Measurements from ENCODE around the gene RPP21.

Gene RPP21

GRCh38 chr6:30380464-30380863 lies 35.5 kb downstream of the RPP21 start:
- no peak for DNase-seq (ENCODE audit: low read depth)

- DNase-seq (ENCODE audit: low read depth): no peak
These were observed 41.2 kb downstream of the RPP21 start for GRCh38 chr6:30386166-30386565.

GRCh38 chr6:30391240-30391639 lies 46.3 kb downstream of the RPP21 start:
- no peak for DNase-seq (ENCODE audit: low read depth)

GRCh38 chr6:30394139-30394538 lies 49.2 kb downstream of the RPP21 start:
- DNase-seq (ENCODE audit: low read depth): no peak
